ENCODE data around the gene DCAF5.
A peak's percentile ranks its signal among the peaks of the same experiment; 100 is the strongest.

The DCAF5 gene

GRCh38 chr14:69092840-69093422 lies 60.0 kb downstream of the DCAF5 start:
- H3K27me3 Mint-ChIP-seq (ENCODE audit: low read depth, poor library complexity): no peaks in the 10 kb centered on the region
- no peak overlapping the region for H3K4me3 Mint-ChIP-seq
- H3K36me3 Mint-ChIP-seq (ENCODE audit: low read depth): peaks cover 20% of the 10 kb centered on the region
- H3K9me3 Mint-ChIP-seq: no peaks in the 10 kb centered on the region
- H3K4me1 Mint-ChIP-seq: peaks cover 31% of the 10 kb centered on the region
- peak overlapping the region; percentile 15 for H3K27ac Mint-ChIP-seq
- no peak for TF ChIP-seq CTCF (IDR thresholded peaks at IDR 0.05)
- no peak for DNase-seq

- no peaks in the 10 kb centered on the region for H3K9me3 Mint-ChIP-seq
- peaks cover 23% of the 10 kb centered on the region for H3K4me1 Mint-ChIP-seq
- H3K36me3 Mint-ChIP-seq (ENCODE audit: low read depth): peaks cover 31% of the 10 kb centered on the region
- H3K4me3 Mint-ChIP-seq: no peak overlapping the region
- no peak for TF ChIP-seq CTCF (IDR thresholded peaks at IDR 0.05)
- H3K27me3 Mint-ChIP-seq (ENCODE audit: low read depth, poor library complexity): no peaks in the 10 kb centered on the region
- no peak for DNase-seq
- H3K27ac Mint-ChIP-seq: peak overlapping the region; percentile 83
These were observed 61.2 kb downstream of the DCAF5 start for GRCh38 chr14:69091695-69092094.

GRCh38 chr14:69091006-69091405 lies 61.9 kb downstream of the DCAF5 start:
- Mint-ChIP-seq H3K27me3 (ENCODE audit: low read depth, poor library complexity) (no peaks in the 10 kb centered on the region), H3K27ac (peak overlapping the region; percentile 83), H3K9me3 (no peaks in the 10 kb centered on the region), H3K4me3 (no peak overlapping the region), H3K4me1 (peaks cover 17% of the 10 kb centered on the region), H3K36me3 (ENCODE audit: low read depth) (peaks cover 34% of the 10 kb centered on the region)
- DNase-seq: no peak
- TF ChIP-seq CTCF (IDR thresholded peaks at IDR 0.05): no peak

- Mint-ChIP-seq H3K36me3 (ENCODE audit: low read depth) (peaks cover 33% of the 10 kb centered on the region), H3K4me1 (peaks cover 10% of the 10 kb centered on the region), H3K27me3 (ENCODE audit: low read depth, poor library complexity) (no peaks in the 10 kb centered on the region), H3K27ac (no peak overlapping the region), H3K4me3 (no peak overlapping the region), H3K9me3 (no peaks in the 10 kb centered on the region)
- TF ChIP-seq CTCF (IDR thresholded peaks at IDR 0.05): peak; percentile 52
- DNase-seq: no peak
These were observed 62.6 kb downstream of the DCAF5 start for GRCh38 chr14:69090187-69090789.

GRCh38 chr14:69089046-69089445 lies 63.9 kb downstream of the DCAF5 start:
- Mint-ChIP-seq H3K27me3 (ENCODE audit: low read depth, poor library complexity) (no peaks in the 10 kb centered on the region), H3K9me3 (no peaks in the 10 kb centered on the region), H3K4me3 (no peak overlapping the region), H3K4me1 (peaks cover under 1% of the 10 kb centered on the region), H3K36me3 (ENCODE audit: low read depth) (peaks cover 44% of the 10 kb centered on the region), H3K27ac (no peak overlapping the region)
- no peak for TF ChIP-seq CTCF (IDR thresholded peaks at IDR 0.05)
- DNase-seq: no peak

GRCh38 chr14:69088586-69088985 lies 64.3 kb downstream of the DCAF5 start:
- no peak overlapping the region for H3K4me3 Mint-ChIP-seq
- no peak for DNase-seq
- H3K27ac Mint-ChIP-seq: no peak overlapping the region

More at GRCh38 chr14:69088586-69088985, 64.3 kb downstream of the DCAF5 start:
- H3K4me1 Mint-ChIP-seq: no peaks in the 10 kb centered on the region
- peaks cover 47% of the 10 kb centered on the region for H3K36me3 Mint-ChIP-seq (ENCODE audit: low read depth)
- no peaks in the 10 kb centered on the region for H3K9me3 Mint-ChIP-seq
- no peak for TF ChIP-seq CTCF (IDR thresholded peaks at IDR 0.05)
- no peaks in the 10 kb centered on the region for H3K27me3 Mint-ChIP-seq (ENCODE audit: low read depth, poor library complexity)

All from nephron progenitor cell (in vitro differentiated cells).